DMS 273 (cell line): Measurements from ENCODE around the gene MIA.
"Not testable (repeated sequence)": the region's sequence is repeated elsewhere in the genome, so short reads cannot be mapped to it uniquely, and the experiment has no call there.

Experiments used
- DNase-seq: peaks from one replicate; lab custom pipeline; 2025; ENCODE audit not compliant: unreplicated experiment; lab: John Stamatoyannopoulos, UW

MIA gene

GRCh38 chr19:40818480-40819399 lies 43.4 kb downstream of the MIA start:
- DNase-seq = peak; percentile 83

- peak; percentile 65 for DNase-seq
Measured at GRCh38 chr19:40819479-40820234, 44.3 kb downstream of the MIA start.

DNA sequence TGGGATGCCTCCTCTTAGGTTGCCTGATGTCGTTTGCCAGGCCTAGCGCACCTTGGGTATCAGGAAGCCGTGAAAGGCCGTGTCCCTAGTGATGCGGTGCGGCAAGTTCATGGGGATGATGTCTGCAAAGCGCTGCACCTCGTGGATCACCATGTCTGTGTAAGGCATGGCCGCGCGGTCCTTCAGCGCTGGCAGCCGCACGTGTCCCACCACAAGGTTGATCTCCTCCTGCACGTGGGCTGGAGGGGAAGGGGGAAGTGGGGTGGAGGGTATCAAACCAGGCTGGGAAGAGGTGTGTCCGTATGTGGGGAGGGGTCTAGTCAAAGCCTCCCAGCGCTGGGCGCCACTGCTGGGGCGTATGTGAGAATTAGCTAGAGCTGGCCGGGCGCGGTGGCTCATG lies 46.8 kb downstream of the MIA start:
- DNase-seq = no peak

- not testable (repeated sequence) for DNase-seq
Measured at GRCh38 chr19:40822704-40823553, 47.6 kb downstream of the MIA start.

GRCh38 chr19:40824916-40825315 lies 49.6 kb downstream of the MIA start:
- DNase-seq = not testable (repeated sequence)

GRCh38 chr19:40825460-40826095 lies 50.3 kb downstream of the MIA start:
- not testable (repeated sequence) for DNase-seq

GRCh38 chr19:40826312-40826698 lies 51.0 kb downstream of the MIA start:
- DNase-seq = not testable (repeated sequence)

DNA sequence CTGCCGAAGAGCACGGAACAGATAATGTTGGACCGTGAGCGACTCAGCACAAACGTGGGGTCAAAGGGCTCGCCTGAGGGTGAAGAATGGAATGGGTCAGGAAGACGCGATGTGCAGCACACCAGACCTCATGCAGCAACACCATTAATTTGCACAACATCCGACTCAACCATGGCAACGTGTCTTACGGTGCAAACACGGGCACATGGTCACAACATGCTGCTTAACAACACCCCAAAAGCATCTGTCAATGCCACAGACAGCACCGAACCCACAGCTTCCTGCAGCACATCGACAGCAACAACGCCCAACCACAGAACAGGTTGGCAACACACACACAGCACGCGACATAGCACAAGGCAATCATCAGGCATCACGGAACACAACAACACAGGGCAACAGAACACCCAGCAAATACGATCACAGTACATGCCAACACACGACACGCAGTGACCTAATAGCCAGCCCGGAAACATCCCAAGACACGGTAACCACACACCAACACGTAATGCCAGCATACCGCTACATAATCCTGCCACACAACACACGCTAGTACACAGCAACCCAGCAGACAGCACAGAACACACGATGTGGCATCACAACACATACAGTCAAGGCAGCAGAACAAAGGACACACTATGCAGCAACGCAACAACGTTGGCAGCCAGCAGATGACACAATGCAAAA lies 51.5 kb downstream of the MIA start:
- DNase-seq = not testable (repeated sequence)
